ENCODE measurements around the gene FRMD5.
"Not testable (repeated sequence)": the region's sequence is repeated elsewhere in the genome, so short reads cannot be mapped to it uniquely, and the experiment has no call there.

FRMD5 gene

DNA sequence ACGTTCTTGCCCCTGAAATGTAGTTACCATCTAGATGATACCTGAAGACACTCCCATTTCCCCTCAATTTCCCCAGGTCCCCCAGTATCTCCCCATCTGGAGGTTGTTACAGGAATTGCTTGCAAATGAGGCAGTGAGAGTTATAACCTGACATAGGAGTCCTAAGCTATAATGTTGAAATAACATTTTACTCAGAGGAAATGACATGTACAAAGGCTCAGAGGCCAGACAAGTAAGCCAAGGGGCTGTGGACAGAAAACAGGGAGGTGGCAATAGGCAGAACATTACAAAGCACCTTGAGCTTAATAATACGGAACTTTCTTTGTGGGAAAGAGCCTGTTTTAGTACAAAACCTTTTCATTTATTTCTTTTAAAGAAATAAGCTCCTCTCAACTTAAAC lies 171.9 kb downstream of the FRMD5 start:
- TF ChIP-seq CTCF (IDR thresholded peaks at IDR 0.05; ENCODE audit: extremely low read depth, insufficient read depth, missing control alignments), result no peak
- no peak for DNase-seq (ENCODE audit: low spot score)
- in situ Hi-C loops (cut with MboI; ENCODE audit: low pct_unique_long_range_greater_than_20kb, low sequenced_read_pairs, unreplicated experiment), result no loop called here

DNA sequence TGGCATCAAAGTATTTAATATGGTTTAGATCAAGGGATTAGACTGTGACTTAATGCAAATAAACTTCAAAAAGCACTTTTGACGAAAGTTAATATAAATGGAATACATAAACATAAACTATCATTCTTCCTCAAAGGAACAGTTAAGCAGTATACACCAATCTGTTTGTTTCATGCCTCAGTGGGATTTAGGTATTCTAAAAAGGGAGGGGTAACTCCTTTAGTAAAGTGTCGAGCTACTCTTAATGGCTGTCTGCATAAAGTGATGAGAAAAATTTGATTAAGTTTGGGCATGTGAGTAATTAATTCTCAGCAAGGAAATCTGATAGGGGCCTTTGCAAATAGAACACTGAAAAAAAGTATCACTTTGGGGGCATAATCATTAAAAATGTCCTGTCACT lies 176.9 kb downstream of the FRMD5 start:
- TF ChIP-seq CTCF (IDR thresholded peaks at IDR 0.05; ENCODE audit: extremely low read depth, insufficient read depth, missing control alignments), result no peak
- in situ Hi-C loops (cut with MboI; ENCODE audit: low pct_unique_long_range_greater_than_20kb, low sequenced_read_pairs, unreplicated experiment), result no loop called here
- DNase-seq (ENCODE audit: low spot score), result no peak

DNA sequence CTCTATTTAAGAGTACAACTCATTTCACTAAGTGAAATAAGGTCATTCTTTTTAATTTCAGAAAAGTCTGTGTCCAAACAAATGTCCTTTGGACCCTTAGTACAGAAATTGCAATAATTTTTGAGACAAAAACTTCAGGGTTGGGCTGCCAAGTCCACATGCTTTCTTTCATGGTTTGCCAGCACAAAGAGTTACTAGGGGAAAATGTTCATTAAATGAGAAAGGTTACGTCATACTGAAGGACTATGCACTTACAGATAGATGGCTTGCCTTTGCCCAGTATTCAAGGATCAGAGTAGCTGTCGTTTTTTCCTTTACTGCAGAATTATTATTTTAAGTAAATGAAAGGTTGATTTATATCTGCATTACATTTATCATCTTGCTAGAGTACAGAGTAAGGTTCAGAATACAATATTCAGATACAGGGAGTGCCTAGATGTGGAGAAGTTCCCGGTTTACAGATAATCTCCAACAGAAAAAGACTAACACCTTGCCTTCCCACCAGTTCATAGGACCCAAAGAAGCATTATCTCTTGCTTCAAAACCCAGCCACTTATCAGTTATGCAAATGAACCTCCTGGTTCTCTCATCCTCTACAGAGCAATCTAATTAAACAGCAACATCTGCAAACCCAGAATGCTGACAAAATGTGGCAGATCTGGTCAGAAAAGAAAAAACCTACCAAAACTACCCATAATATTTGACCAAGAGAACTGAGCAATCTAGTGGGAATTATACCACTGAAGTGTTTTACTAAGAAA lies 179.3 kb downstream of the FRMD5 start:
- DNase-seq (ENCODE audit: low spot score), result no peak
- no peak for TF ChIP-seq CTCF (IDR thresholded peaks at IDR 0.05; ENCODE audit: extremely low read depth, insufficient read depth, missing control alignments)
- in situ Hi-C loops (cut with MboI; ENCODE audit: low pct_unique_long_range_greater_than_20kb, low sequenced_read_pairs, unreplicated experiment), result no loop called here

GRCh38 chr15:44011238-44011854 lies 183.7 kb downstream of the FRMD5 start:
- DNase-seq (ENCODE audit: low spot score), result no peak
- TF ChIP-seq CTCF (IDR thresholded peaks at IDR 0.05; ENCODE audit: extremely low read depth, insufficient read depth, missing control alignments), result no peak
- in situ Hi-C loops (cut with MboI; ENCODE audit: low pct_unique_long_range_greater_than_20kb, low sequenced_read_pairs, unreplicated experiment), result no loop called here

DNA sequence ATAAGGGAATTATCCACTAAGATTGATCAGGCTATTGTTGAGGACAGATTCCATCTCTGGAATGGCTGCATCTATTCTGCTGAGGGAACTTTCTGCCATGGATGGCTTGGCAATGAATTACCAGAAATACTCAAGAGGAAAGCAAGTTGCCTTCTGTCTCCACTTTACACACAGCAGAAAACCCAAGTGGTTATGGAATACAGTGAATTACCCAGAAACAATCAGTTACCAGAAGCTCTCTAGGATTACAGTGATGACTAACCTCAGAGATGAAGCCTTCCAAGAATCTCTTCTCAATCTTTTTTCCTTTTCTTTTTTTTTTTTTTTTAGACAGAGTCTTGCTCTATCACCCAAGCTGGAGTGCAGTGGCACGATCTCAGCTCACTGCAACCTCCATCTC lies 185.0 kb downstream of the FRMD5 start:
- TF ChIP-seq CTCF (IDR thresholded peaks at IDR 0.05; ENCODE audit: extremely low read depth, insufficient read depth, missing control alignments), result no peak
- in situ Hi-C loops (cut with MboI; ENCODE audit: low pct_unique_long_range_greater_than_20kb, low sequenced_read_pairs, unreplicated experiment), result no loop called here
- DNase-seq (ENCODE audit: low spot score), result no peak

DNA sequence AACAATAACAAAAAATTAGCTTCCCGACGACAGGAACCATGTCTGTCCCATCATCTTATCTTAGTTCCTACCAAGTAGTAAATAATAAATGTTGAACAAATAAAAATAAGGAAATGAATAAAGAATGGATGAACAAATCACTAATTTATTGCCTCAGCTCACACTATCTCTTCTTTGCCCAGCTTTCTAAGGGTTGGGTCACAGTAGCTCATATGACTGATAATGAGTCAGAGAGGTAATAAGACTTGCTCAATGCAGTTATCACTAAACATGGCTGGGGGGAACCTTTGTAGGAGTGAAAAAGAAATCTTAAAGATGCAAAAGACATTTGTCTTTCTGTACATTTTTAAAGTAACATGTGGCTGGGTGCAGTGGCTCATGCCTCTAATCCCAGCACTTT lies 186.0 kb downstream of the FRMD5 start:
- no peak for DNase-seq (ENCODE audit: low spot score)
- in situ Hi-C loops (cut with MboI; ENCODE audit: low pct_unique_long_range_greater_than_20kb, low sequenced_read_pairs, unreplicated experiment), result no loop called here
- no peak for TF ChIP-seq CTCF (IDR thresholded peaks at IDR 0.05; ENCODE audit: extremely low read depth, insufficient read depth, missing control alignments)

GRCh38 chr15:44000248-44000647 lies 194.8 kb downstream of the FRMD5 start:
- in situ Hi-C loops (cut with MboI; ENCODE audit: low pct_unique_long_range_greater_than_20kb, low sequenced_read_pairs, unreplicated experiment); DNase-seq (ENCODE audit: low spot score): not testable (repeated sequence)
